HG03135 (cell line): ENCODE measurements around the gene XPNPEP3.
A peak's percentile ranks its signal among the peaks of the same experiment; 100 is the strongest.

Experiments used
- ATAC-seq: cut with Tn5 transposase; IDR thresholded peaks from one replicate; pipeline ENCODE4 v1.9.1; 2021; ENCODE audit warnings: mild to moderate bottlenecking, moderate library complexity; ENCODE audit not compliant: unreplicated experiment

Gene XPNPEP3

GRCh38 chr22:40928657-40929056, 71.7 kb downstream of the XPNPEP3 start:
- ATAC-seq: no peak

- ATAC-seq: no peak
These were observed 75.4 kb downstream of the XPNPEP3 start for GRCh38 chr22:40932396-40932795.

GRCh38 chr22:40939202-40939601, 82.3 kb downstream of the XPNPEP3 start:
- ATAC-seq: no peak

GRCh38 chr22:40950962-40951794, 94.2 kb downstream of the XPNPEP3 start, which contains the start of gene RBX1:
Gene RBX1, plus strand, starts transcription at chr22:40951378. Its CDS starts 21 bp downstream, at chr22:40951399.
- ATAC-seq: peak; percentile 72

- ATAC-seq: no peak
These were observed 95.1 kb downstream of the XPNPEP3 start for GRCh38 chr22:40951795-40952605.

GRCh38 chr22:40953471-40953870, 96.5 kb downstream of the XPNPEP3 start:
- no peak for ATAC-seq

- no peak for ATAC-seq
These were observed 97.2 kb downstream of the XPNPEP3 start for GRCh38 chr22:40954113-40954512.

GRCh38 chr22:40955571-40955970, 98.6 kb downstream of the XPNPEP3 start:
- no peak for ATAC-seq

GRCh38 chr22:40957601-40958000, 100.7 kb downstream of the XPNPEP3 start:
- ATAC-seq: no peak

- ATAC-seq: no peak
These were observed 101.4 kb downstream of the XPNPEP3 start for GRCh38 chr22:40958299-40958698.

GRCh38 chr22:40960145-40960544, 103.2 kb downstream of the XPNPEP3 start:
- no peak for ATAC-seq

- ATAC-seq: no peak
These were observed 109.2 kb downstream of the XPNPEP3 start for GRCh38 chr22:40965936-40966725.

- ATAC-seq: no peak
These were observed 109.8 kb downstream of the XPNPEP3 start for GRCh38 chr22:40966726-40967085.

- ATAC-seq: no peak
These were observed 110.3 kb downstream of the XPNPEP3 start for GRCh38 chr22:40967111-40967760.

GRCh38 chr22:40972587-40972986, 115.6 kb downstream of the XPNPEP3 start:
- ATAC-seq: no peak

GRCh38 chr22:40973144-40973543, 116.2 kb downstream of the XPNPEP3 start:
- no peak for ATAC-seq

- ATAC-seq: no peak
These were observed 118.4 kb downstream of the XPNPEP3 start for GRCh38 chr22:40975366-40975765.

- no peak for ATAC-seq
These were observed 120.1 kb downstream of the XPNPEP3 start for GRCh38 chr22:40976866-40977700.

GRCh38 chr22:40979198-40979597, 122.2 kb downstream of the XPNPEP3 start:
- no peak for ATAC-seq

GRCh38 chr22:40979871-40980270, 122.9 kb downstream of the XPNPEP3 start:
- ATAC-seq: no peak
